Liver (tissue), 9 donors: ENCODE measurements around the gene ABCG5. TPM values are rescaled to one million over a fixed set of nuclear protein-coding genes. Genes with fewer than 3 reads are reported as not detected.

Experiments
- DNase-seq: peaks from one replicate; pipeline ENCODE4 v3.0.0-alpha.2; 2017; ENCODE audit warnings: low spot score
- H3K27ac ChIP-seq, 2 donors: one replicate each; pipeline ENCODE4 v1.7.0; 2013; ENCODE audit warnings: inconsistent platforms in 2 of 2, low read length in 2 of 2, control low read depth in 1 of 2, low read depth in 1 of 2, mild to moderate bottlenecking in 1 of 2
- H3K27me3 ChIP-seq, 4 donors: one replicate each; pipeline versions ENCODE4 v1.6.1 to v1.7.0; 2013; ENCODE audit warnings: low read length in 3 of 4, inconsistent platforms in 1 of 4, mild to moderate bottlenecking in 1 of 4, moderate library complexity in 1 of 4; ENCODE audit not compliant: control insufficient read depth in 4 of 4, insufficient read depth in 4 of 4
- H3K36me3 ChIP-seq, 4 donors: one replicate each; pipeline versions ENCODE4 v1.6.1 to v1.7.0; 2013; ENCODE audit warnings: low read length in 3 of 4, mild to moderate bottlenecking in 3 of 4, low read depth in 1 of 4, moderate library complexity in 1 of 4; ENCODE audit not compliant: control insufficient read depth in 4 of 4, insufficient read depth in 3 of 4
- H3K4me1 ChIP-seq, 4 donors: one replicate each; pipeline versions ENCODE4 v1.6.1 to v1.7.0; 2013; ENCODE audit warnings: low read length in 3 of 4, mild to moderate bottlenecking in 3 of 4, moderate library complexity in 1 of 4; ENCODE audit not compliant: control insufficient read depth in 4 of 4, insufficient read depth in 4 of 4
- H3K4me3 ChIP-seq, 3 donors: one replicate each; pipeline versions ENCODE4 v1.6.1 to v1.7.0; 2013; ENCODE audit warnings: low read length in 3 of 3, control low read depth in 1 of 3, low read depth in 1 of 3, mild to moderate bottlenecking in 1 of 3
- H3K9ac ChIP-seq, 2 donors: one replicate each; pipeline ENCODE4 v1.7.0; 2013; ENCODE audit warnings: low read length in 2 of 2, mild to moderate bottlenecking in 2 of 2, moderate library complexity in 2 of 2, control low read depth in 1 of 2, low read depth in 1 of 2
- H3K9me3 ChIP-seq, 4 donors: one replicate each; pipeline versions ENCODE4 v1.6.1 to v1.7.0; 2013; ENCODE audit warnings: low read length in 3 of 4; ENCODE audit not compliant: control insufficient read depth in 4 of 4
- ATF3 ChIP-seq: IDR thresholded peaks from 2 replicates; pipeline ENCODE4 v1.6.1; 2016; ENCODE audit warnings: antibody characterized with exemption
- CTCF ChIP-seq: fragments of 150-350 bp; IDR thresholded peaks from 2 replicates; pipeline ENCODE4 v1.5.1; 2017; ENCODE audit warnings: improper control_type of control experiment, low read depth, low read length; ENCODE audit not compliant: missing input control
- EGR1 ChIP-seq, 2 donors: IDR thresholded peaks; 2 replicates each; pipeline ENCODE4 v1.6.1; 2016 to 2018; ENCODE audit warnings: antibody characterized with exemption in 2 of 2, low read depth in 2 of 2
- FOXA1 ChIP-seq: IDR thresholded peaks from 2 replicates; pipeline ENCODE4 v1.6.1; 2016; ENCODE audit warnings: antibody characterized with exemption
- FOXA2 ChIP-seq: IDR thresholded peaks from 2 replicates; pipeline ENCODE4 v1.6.1; 2016; ENCODE audit warnings: antibody characterized with exemption
- GABPA ChIP-seq, 2 donors: IDR thresholded peaks in 1 of 2; conservative IDR thresholded peaks in 1 of 2; 2 replicates each; pipeline ENCODE4 v1.6.1; 2016; ENCODE audit warnings: antibody characterized with exemption in 2 of 2, mild to moderate bottlenecking in 1 of 2, moderate library complexity in 1 of 2
- HNF4A ChIP-seq, 2 donors: conservative IDR thresholded peaks; 2 replicates each; pipeline ENCODE4 v1.6.1; 2016; ENCODE audit warnings: antibody characterized with exemption in 2 of 2, mild to moderate bottlenecking in 2 of 2
- HNF4G ChIP-seq: IDR thresholded peaks from 2 replicates; pipeline ENCODE4 v1.6.1; 2016; ENCODE audit warnings: antibody characterized with exemption
- JUND ChIP-seq, 2 donors: IDR thresholded peaks; 2 replicates each; pipeline ENCODE4 v1.6.1; 2016; ENCODE audit warnings: antibody characterized with exemption in 2 of 2
- NR2F2 ChIP-seq: IDR thresholded peaks from 2 replicates; pipeline ENCODE4 v1.6.1; 2016; ENCODE audit warnings: antibody characterized with exemption
- RAD21 ChIP-seq, 2 donors: IDR thresholded peaks; 2 replicates each; pipeline ENCODE4 v1.6.1; 2016; ENCODE audit warnings: antibody characterized with exemption in 2 of 2, mild to moderate bottlenecking in 2 of 2
- RXRA ChIP-seq, 2 donors: IDR thresholded peaks; 2 replicates each; pipeline ENCODE4 v1.6.1; 2017 to 2018; ENCODE audit warnings: antibody characterized with exemption in 2 of 2, mild to moderate bottlenecking in 1 of 2
- TAF1 ChIP-seq: conservative IDR thresholded peaks from 2 replicates; pipeline ENCODE4 v1.6.1; 2016; ENCODE audit warnings: antibody characterized with exemption, mild to moderate bottlenecking
- WGBS: extraction: QIAGEN DNeasy Blood & Tissue Kit; methylation state at CpG from one replicate; pipeline ENCODE4 v1.1.7; 2013; 5-methylcytosine and 5-hydroxymethylcytosine counted together
- polyA plus RNA-seq, 2 donors: library from polyadenylated mRNA; stranded (reverse) in 1 of 2; unstranded in 1 of 2; fragments of 200-250 nt in 1 of 2; fragments of >200 nt in 1 of 2; fragmentation: Nextera tagmentation in 1 of 2; extraction: Ambion mirVana in 1 of 2; gene quantifications; one replicate each; pipeline versions ENCODE4 v1.2.1 to v1.2.3, GENCODE V29; 2013 to 2015
- total RNA-seq, 2 donors: library from RNA; depleted of rRNA; stranded (reverse); fragments of >200 nt; gene quantifications; one replicate each; pipeline ENCODE4 v1.2.3, GENCODE V29; 2014
- TF ChIP-seq, protein P1 (sequence below): IDR thresholded peaks from 2 replicates; pipeline ENCODE4 v1.6.1; 2016; ENCODE audit warnings: antibody characterized with exemption
- TF ChIP-seq, protein P2 (sequence below): IDR thresholded peaks from 2 replicates; pipeline ENCODE4 v1.6.1; 2016; ENCODE audit warnings: antibody characterized with exemption, mild to moderate bottlenecking
- TF ChIP-seq, protein P3 (sequence below): IDR thresholded peaks from 2 replicates; pipeline ENCODE4 v1.6.1; 2016; ENCODE audit warnings: antibody characterized with exemption
- donor health status: healthy.
- donor health status: healthy.
- donor health status: healthy.
- donor health status: healthy.
- donor health status: healthy.

ABCG5 gene
- total and polyA plus RNA-seq, 4 donors = 15.4 to 63.8 (median 38.5) TPM

DNA sequence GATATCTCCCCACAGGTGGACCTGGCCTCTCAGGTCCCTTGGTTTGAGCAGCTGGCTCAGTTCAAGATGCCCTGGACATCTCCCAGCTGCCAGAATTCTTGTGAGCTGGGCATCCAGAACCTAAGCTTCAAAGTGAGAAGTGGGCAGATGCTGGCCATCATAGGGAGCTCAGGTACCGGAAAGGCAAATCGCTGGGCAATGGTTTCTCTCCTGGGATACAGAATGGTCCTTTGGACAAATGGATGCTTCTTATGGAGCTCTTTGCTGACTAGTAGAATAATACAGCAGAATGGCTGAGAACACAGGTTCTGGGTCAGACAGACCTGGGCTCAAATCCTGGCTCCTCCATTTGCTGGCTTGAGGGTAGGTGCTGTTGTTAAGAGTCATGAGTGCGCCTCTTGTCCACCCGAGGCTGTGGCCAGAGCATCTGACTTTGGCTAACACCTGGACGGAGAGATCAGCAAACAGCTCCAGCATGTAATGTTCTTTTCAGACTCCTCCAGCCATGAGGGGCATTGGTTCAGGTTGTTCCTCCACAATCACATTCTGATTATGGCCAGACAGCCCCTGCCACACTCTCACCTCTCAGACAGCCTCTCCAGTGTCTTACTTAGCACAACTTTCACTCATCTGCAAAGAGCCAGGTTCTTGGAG lies 7.6 kb upstream of the ABCG5 start:
- Histone ChIP-seq H3K9ac (no peak overlapping the region), H3K27ac (peak overlapping the region; percentile 72 to 74), H3K27me3 (no peaks in the 10 kb centered on the region), H3K4me3 (no peak overlapping the region), H3K9me3 (no peaks in the 10 kb centered on the region), H3K36me3 (peaks cover 0 to 16% (median 3%) of the 10 kb centered on the region in 4 donors), H3K4me1 (peaks cover 6 to 76% (median 54%) of the 10 kb centered on the region in 4 donors)
- TF ChIP-seq JUND (IDR thresholded peaks at IDR 0.05) (no peak), FOXA2 (no peak), CTCF (no peak), FOXA1 (no peak), NR2F2 (no peak), RAD21 (IDR thresholded peaks at IDR 0.05) (no peak), RXRA (IDR thresholded peaks at IDR 0.05) (no peak), GABPA (IDR thresholded peaks at IDR 0.05 in 1 of 2, conservative IDR thresholded peaks at IDR 0.05 in 1 of 2) (no peak), TAF1 (no peak), HNF4G (no peak), EGR1 (IDR thresholded peaks at IDR 0.05; ENCODE audit: low read depth in 2 of 2) (no peak), ATF3 (no peak), HNF4A (conservative IDR thresholded peaks at IDR 0.05) (no peak)
- TF ChIP-seq, protein P1, sequence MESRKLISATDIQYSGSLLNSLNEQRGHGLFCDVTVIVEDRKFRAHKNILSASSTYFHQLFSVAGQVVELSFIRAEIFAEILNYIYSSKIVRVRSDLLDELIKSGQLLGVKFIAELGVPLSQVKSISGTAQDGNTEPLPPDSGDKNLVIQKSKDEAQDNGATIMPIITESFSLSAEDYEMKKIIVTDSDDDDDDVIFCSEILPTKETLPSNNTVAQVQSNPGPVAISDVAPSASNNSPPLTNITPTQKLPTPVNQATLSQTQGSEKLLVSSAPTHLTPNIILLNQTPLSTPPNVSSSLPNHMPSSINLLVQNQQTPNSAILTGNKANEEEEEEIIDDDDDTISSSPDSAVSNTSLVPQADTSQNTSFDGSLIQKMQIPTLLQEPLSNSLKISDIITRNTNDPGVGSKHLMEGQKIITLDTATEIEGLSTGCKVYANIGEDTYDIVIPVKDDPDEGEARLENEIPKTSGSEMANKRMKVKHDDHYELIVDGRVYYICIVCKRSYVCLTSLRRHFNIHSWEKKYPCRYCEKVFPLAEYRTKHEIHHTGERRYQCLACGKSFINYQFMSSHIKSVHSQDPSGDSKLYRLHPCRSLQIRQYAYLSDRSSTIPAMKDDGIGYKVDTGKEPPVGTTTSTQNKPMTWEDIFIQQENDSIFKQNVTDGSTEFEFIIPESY = no peak
- TF ChIP-seq, protein P2, sequence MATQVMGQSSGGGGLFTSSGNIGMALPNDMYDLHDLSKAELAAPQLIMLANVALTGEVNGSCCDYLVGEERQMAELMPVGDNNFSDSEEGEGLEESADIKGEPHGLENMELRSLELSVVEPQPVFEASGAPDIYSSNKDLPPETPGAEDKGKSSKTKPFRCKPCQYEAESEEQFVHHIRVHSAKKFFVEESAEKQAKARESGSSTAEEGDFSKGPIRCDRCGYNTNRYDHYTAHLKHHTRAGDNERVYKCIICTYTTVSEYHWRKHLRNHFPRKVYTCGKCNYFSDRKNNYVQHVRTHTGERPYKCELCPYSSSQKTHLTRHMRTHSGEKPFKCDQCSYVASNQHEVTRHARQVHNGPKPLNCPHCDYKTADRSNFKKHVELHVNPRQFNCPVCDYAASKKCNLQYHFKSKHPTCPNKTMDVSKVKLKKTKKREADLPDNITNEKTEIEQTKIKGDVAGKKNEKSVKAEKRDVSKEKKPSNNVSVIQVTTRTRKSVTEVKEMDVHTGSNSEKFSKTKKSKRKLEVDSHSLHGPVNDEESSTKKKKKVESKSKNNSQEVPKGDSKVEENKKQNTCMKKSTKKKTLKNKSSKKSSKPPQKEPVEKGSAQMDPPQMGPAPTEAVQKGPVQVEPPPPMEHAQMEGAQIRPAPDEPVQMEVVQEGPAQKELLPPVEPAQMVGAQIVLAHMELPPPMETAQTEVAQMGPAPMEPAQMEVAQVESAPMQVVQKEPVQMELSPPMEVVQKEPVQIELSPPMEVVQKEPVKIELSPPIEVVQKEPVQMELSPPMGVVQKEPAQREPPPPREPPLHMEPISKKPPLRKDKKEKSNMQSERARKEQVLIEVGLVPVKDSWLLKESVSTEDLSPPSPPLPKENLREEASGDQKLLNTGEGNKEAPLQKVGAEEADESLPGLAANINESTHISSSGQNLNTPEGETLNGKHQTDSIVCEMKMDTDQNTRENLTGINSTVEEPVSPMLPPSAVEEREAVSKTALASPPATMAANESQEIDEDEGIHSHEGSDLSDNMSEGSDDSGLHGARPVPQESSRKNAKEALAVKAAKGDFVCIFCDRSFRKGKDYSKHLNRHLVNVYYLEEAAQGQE = no peak
- TF ChIP-seq, protein P3, sequence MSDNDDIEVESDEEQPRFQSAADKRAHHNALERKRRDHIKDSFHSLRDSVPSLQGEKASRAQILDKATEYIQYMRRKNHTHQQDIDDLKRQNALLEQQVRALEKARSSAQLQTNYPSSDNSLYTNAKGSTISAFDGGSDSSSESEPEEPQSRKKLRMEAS = no peak
- WGBS = 69% methylated on average over 5 of the region's 5 CpGs
- no peak for DNase-seq
